NCI-H146 (cell line): Measurements from ENCODE around the gene F8A1.
"Not testable (repeated sequence)": the region's sequence is repeated elsewhere in the genome, so short reads cannot be mapped to it uniquely, and the experiment has no call there.

Experiments used
- DNase-seq: peaks from one replicate; lab custom pipeline; 2025; lab: John Stamatoyannopoulos, UW

F8A1 gene

DNA sequence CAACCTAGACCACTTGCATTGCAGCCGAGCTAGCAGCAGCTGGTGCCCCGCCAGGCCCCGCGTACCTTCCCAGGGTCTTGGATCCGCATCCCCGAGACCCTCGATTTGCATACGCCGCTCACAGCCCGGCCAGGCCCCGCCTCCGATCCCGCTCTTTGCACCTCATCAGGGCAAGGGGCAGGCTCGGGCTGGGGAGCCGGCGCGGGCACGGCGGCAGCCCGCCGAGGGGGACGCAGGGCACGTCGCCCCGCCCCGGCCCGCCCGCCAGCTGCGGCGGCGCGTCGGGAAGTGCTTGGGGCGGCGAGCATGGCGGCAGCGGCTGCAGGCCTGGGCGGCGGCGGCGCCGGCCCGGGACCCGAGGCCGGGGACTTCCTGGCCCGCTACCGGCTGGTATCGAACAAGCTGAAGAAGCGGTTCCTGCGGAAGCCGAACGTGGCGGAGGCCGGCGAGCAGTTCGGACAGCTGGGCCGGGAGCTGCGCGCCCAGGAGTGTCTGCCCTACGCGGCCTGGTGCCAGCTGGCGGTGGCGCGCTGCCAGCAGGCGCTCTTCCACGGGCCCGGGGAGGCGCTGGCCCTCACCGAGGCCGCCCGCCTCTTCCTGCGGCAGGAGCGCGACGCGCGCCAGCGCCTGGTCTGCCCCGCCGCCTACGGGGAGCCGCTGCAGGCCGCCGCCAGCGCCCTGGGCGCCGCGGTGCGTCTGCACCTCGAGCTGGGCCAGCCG, at the start of gene F8A1:
TSS of gene F8A1 (plus strand) at position 287 of the 720 bp plus-strand sequence. CDS start at position 307, 20 bp downstream.
- not testable (repeated sequence) for DNase-seq

DNA sequence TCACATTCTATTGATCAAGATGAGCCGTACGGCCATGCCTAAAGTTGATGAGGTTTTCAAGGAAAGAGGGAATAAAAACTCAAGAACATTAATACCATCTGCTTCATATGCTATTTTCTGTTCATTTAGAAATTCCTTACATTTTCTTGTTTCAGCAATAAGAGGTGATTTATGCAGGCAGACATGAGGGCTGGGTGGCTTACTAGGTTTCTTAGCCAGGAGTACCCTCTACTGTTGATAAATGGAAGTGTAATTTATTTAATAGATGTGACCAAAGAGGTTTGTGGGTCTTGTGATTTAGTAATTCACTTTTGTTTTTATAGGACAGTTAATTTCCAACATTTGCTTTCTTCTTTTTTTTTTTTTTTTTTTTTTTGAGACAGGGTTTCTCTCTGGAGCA, 45.3 kb upstream of the F8A1 start:
- peak; percentile 49 for DNase-seq

DNA sequence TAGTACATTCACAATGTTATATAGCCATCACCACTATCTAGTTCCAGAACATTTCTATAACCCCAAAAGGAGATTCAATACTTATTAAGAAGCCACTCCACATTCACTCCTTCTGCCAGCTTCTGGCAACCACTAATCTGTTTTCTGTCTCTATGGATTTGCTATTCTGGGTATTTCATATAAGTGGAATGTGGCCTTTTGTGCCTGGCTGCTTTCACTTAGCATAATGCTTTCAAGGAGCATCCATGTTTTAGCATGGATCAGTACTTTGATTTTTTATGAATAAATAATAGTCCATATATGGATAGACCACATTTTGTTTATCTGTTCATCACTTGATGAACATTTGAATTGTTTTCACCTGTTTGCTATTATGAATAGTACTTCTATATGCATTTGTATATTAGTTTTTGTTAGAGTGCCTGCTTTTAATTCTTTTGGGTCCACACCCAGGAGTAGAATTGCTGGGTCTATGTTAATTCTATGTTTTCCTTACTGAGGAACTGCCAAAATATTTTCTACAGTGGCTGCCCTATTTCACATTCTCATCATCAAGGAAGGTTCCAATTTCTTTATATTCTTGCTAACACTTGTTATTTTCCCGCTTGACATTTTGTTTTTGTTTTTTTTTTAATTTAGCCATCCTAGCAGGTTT, 35.1 kb upstream of the F8A1 start:
- DNase-seq, result no peak

DNA sequence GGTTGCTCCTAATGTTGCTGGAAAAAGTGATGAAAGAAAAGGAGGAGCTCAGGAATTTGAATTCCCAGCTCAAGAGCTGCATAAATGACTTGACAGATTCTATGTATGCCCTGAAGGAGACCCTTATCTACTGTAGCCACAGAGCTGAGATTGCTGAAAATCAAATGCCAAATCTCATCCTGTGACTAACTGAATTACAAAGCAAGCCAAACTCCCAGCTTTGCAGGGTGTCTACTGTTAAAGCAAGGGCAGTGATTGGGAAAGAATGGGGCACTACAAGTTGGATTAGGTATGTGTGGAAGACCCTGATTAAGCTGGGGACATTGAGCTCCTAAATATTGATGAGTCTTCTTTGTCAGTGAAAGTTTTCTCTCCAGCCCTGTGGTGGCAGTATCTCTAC, 30.9 kb upstream of the F8A1 start:
- no peak for DNase-seq

DNA sequence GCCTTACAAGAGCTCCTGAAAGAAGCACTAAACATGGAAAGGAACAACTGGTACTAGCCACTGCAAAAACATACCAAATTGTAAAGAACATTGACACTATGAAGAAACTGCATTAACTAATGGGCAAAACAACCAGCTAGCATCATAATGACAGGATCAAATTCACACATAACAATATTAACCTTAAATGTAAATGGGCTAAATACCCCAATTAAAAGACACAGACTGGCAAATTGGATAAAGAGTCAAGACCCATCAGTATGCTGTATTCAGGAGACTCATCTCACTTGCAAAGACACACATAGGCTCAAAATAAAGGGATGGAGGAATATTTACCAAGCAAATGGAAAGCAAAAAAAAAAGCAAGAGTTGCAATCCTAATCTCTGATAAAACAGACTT, 17.6 kb upstream of the F8A1 start:
- not testable (repeated sequence) for DNase-seq

DNA sequence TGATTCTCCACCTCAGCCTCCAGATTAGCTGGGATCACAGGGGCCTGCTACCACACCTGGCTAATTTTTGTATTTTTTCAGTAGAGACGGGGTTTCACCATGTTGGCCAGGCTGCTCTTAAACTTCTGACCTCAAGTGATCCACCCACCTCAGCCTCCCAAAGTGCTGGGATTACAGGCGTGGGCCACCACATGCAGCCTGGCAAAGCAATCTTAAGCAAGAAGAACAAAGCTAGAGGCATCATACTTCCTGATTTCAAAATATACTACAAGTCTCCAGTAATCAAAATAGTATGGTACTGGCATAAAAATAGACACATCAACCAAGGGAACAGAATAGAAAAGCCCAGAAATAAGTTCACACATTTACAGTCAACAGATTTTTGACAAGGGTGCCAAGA, 12.8 kb upstream of the F8A1 start:
- DNase-seq, result no peak

DNA sequence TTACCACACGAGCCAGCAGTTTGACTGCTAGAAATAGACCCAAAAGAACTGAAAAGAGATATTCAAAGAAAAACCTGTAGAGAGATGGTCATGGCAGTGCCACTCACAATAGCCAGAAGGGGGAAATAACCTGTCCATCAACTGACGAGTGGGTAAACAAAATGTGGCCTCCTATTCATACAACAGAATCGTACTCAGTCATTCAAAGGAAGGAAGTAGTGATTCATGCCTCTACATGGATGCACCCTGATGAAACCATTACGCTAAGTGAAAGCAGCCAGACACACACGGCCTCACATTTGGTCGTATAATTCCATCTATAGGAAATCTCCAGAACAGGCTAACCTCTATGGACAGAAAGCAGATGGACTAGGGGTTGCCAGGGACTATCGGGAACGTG, 2.1 kb upstream of the F8A1 start:
- DNase-seq, result not testable (repeated sequence)

DNA sequence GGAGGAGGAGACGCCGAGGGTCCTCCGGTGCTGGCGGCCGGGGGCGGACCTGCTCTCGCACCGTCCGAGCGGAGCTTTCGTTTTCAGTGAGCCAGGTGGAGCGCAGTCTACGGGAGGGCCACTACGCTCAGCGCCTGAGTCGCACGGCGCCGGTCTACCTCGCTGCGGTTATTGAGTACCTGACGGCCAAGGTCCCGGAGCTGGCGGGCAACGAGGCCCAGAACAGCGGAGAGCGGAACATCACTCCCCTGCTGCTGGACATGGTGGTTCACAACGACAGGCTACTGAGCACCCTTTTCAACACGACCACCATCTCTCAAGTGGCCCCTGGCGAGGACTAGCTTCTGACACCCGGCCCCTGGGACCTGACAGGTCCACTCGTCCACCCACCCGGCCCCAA, 1.1 kb upstream of the F8A1 start:
- not testable (repeated sequence) for DNase-seq

DNA sequence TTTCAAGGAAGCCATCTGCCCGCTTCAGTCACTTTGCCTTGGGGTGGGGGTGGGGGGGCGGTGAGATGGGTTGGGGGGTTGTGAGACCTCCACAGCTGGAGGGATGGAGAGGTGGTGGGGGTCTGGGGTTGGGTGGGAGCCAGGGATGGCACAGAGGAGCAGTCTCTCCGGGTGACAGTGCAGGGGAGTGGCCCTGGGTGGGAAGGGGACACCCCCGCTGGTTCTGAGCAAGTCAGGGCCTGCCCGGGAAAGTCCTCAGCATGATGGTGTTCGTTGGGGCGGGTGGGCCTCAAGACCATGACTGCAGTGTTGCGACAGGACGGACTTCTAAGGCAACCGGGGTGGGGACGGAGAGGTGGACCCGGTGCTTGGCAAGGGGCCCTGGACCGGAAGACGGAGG, 606 bp upstream of the F8A1 start:
- not testable (repeated sequence) for DNase-seq

DNA sequence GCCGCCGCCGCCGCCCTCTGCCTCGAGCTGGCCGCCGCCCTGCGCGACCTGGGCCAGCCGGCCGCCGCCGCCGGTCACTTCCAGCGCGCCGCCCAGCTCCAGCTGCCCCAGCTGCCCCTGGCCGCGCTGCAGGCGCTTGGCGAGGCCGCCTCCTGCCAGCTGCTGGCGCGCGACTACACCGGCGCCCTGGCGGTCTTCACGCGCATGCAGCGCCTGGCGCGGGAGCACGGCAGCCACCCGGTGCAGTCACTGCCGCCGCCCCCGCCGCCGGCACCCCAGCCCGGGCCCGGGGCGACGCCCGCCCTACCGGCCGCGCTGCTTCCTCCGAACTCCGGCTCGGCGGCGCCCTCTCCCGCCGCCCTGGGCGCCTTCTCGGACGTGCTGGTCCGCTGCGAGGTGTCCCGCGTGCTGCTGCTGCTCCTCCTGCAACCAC, 650 bp downstream of the F8A1 start:
- not testable (repeated sequence) for DNase-seq

DNA sequence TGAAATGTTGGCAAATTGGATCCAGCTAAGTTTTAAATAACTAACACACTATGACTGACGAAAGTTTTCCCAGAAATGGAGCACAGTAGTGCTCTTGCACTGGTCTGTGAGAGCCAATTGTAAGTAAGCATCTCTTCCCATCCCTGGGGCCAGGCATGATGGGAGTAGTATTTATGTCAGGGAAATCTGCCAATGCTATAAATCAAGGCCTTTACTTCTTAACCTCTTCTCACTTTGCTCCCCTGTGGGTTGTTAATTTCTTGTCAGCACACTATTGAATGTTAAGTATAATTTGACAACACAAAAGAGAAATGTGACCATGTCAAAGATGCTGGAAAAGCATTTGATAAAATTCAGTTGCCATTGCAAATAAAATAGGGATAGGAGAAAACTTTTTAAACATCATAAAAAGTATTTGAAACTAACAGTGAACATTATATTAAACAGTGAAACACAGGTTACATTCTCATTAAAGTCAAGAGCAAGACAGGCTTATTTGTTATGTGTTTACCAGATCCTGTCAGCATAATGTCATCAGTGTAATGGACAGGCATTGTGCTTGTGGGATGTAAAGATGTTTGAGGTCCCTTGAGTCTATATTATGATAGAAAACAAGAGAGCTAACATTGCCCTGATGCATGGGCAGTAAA, 5.0 kb downstream of the F8A1 start:
- no peak for DNase-seq

DNA sequence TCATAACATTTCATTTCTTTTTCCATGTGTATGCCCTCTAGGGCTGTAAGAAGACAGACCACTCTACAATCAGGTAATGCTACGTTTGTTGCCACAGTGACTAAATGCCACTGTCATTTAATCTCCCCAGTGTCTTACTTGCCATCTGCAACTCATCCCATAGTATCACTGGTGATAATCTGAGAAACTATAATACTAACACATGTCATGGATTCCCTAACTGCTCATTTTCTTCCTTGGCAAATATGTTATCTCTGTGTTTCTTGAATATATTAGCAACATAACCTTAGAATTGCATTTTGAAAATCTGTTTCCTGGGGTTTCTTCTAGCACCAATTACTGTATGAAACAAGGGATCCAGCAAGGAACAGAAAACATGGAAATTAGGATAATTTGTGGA, 6.1 kb downstream of the F8A1 start:
- DNase-seq, result no peak

DNA sequence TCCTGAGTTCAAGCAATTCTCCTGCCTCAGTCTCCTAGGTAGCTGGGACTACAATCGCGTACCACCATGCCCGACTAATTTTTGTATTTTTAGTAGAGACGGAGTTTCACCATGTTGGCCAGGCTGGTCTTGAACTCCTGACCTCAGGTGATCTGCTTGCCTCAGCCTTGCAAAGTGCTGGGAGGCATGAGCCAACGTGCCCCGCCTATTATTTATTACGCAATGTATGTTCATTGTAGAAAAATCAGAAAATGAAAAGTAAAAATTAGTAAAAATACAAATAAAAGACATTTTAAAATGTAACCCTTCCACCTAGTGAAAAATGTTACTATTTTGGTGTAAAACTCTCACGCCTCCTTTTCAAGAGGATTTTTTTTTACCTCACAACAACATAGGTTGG, 14.2 kb downstream of the F8A1 start:
- no peak for DNase-seq

DNA sequence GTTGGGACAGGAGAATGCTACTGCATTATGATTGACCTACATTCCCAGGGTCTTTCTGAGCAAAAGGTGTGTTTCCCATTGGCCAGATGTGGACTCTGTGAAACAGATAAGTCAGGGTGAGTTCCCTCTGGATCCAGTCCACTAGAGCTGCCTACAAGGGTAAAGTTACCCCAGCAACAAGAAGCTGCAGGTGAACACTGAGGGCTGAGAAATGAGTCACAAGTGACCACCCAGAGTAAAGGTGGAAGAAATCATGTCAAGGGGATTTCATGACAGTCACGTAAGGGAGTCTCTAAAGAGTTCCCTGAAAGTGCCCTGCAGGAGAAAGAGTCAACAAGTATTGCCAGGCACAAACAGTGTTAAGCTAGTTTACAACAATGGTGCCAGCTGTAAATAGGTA, 16.3 kb downstream of the F8A1 start:
- DNase-seq, result no peak

DNA sequence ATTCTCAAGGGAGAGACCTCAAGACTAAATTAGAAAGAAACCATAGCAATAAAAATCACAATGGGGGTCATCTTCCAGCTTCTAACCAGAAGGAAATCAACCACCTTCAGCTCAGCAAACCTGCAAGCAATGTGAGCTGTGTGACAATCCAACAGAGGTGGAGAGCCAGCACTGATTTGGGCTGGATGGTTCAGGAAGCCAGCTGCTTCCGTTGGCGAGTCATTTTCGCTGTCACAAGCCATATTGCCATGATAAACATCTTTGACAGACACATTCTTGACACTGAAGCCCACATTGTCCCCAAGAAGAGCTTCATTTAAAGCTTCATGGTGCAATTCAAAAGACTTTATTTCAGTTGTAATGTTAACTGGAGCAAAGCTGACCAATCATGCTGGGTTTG, 22.7 kb downstream of the F8A1 start:
- DNase-seq, result no peak

DNA sequence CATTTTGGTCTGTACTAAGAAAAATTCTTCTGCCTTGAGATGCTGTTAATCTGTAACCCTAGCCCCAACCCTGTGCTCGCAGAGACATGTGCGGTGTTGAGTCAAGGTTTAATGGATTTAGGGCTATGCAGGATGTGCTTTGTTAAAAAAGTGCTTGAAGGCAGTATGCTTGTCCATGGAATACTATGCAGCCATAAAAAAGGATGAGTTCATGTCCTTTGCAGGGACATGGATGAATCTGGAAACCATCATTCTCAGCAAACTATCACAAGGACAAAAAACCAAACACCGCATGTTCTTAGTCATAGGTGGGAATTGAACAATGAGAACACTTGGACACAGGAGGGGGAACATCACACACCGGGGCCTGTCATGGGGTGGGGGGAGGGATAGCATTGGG, 23.9 kb downstream of the F8A1 start:
- DNase-seq, result not testable (repeated sequence)

DNA sequence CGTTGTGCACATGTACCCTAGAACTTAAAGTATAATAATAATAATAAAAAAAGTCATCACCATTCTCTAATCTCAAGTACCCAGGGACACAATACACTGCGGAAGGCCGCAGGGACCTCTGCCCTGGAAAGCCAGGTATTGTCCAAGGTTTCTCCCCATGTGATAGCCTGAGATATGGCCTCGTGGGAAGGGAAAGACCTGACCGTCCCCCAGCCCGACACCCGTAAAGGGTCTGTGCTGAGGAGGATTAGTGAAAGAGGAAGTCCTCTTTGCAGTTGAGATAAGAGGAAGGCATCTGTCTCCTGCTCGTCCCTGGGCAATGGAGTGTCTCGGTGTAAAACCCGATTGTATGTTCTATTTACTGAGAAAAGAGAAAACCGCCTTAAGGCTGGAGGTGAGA, 24.4 kb downstream of the F8A1 start:
- not testable (repeated sequence) for DNase-seq

DNA sequence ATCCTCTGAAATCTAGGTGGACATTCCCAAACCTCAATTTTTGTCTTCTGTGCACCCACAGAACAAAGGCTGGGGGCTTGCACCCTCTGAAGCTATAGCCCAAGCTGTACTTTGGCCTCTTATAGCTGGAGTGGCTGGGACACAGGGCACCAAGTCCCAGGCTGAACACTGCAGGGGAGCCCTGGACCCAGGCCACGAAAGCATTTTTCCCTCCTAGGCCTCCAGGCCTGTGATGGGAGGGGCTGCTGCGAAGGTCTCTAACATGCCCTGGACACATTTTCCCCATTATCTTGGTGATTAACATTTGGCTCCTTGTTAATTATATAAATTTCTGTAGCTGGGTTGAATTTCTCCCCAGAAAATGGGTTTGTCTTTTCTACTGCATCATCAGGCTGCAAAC, 27.9 kb downstream of the F8A1 start:
- DNase-seq, result no peak

DNA sequence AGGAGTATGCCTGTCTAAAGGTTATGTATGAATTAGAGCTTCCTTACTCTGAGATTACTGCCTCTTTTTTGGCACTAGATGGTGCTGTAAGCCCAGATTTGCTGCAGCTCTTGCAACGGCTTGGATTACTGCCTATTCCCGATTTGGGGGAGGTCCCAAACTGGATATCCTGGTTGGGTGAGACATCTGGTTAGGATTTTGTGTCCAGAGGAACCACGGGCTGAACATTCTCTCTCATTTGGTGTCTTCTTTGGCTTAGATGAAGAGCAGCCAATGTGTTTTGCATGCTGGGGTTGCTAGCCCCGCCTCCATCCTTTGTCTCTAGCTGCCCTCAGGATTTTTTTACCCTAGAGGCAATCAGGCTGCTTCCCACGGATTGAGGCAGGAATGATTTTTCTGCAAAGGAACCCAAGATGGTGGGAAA, 31.9 kb downstream of the F8A1 start:
- peak; percentile 73 for DNase-seq

DNA sequence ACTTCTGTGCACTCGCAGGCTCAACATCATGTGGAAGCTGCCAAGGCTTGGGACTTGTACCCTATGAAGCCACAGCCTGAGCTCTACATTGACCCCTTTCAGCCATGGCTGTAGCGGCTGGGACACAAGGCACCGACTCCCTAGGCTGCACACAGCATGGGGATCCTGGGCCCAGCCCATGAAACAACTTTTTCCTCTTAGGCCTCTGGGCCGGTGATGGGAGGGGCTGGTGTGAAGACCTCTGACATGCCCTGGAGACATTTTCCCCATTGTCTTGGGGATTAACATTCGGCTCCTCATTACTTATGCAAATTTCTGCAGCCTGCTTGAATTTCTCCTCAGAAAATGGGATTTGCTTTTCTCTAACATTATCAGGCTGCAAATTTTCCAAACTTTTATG, 38.6 kb downstream of the F8A1 start:
- DNase-seq, result not testable (repeated sequence)
